GM12891 (cell line): Measurements from ENCODE around the gene NDFIP1.

Experiments
- POLR2A ChIP-seq: IDR thresholded peaks from 2 replicates; pipeline ENCODE4 v1.6.1; 2011; ENCODE audit warnings: low read depth, low read length, control low read depth
- POLR2AphosphoS5 ChIP-seq: IDR thresholded peaks from 2 replicates; pipeline ENCODE4 v1.6.1; 2011; ENCODE audit warnings: low read depth, low read length, control low read depth
- SPI1 ChIP-seq: IDR thresholded peaks from 2 replicates; pipeline ENCODE4 v1.6.1; 2011; ENCODE audit warnings: low read depth, low read length, control low read depth
- TAF1 ChIP-seq: IDR thresholded peaks from 2 replicates; pipeline ENCODE4 v1.6.1; 2011; ENCODE audit warnings: low read depth, low read length, control low read depth

DNA sequence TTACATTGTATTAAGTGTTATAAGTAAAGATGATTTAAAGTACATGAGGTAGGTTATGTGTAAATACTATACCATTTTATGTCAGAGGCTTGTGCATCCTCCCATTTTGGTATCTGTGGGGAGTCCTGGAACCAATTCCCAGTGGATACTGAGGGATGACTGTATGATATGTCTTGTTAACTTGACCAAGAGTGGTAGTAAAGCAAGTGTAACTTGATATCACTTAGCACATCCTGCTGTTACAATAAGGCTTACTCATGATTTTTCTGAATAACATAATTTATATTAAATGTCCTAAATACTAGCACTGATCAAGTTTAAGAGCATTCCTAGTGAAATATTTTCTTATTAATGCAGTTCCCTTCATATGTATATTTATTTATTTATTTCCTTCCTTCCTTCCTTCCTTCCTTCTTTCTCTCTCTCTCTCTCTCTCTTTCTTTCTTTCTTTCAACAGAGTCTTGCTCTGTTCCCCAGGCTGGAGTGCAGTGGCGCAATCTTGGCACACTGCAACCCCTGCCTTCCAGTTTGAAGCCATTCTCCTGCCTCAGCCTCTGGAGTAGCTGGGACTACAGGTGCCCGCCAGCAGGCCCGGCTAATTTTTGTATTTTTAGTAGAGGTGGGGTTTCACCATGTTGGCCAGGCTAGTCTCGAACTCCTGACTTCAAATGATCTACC, 7.5 kb downstream of the NDFIP1 start:
- TF ChIP-seq POLR2A (no peak), POLR2AphosphoS5 (no peak), SPI1 (no peak), TAF1 (no peak)
